ENCODE results near the gene COL6A5. TPM values are rescaled to one million over a fixed set of nuclear protein-coding genes. Genes with fewer than 3 reads are reported as not detected.

COL6A5 gene
- total and polyA plus RNA-seq, 2 of the 13 experiments (the other 11 are each of a cell fraction or from before 2014, with no cell fraction given) = not detected

- no peaks in the 10 kb centered on the region for H3K9me3 ChIP-seq (ENCODE audit: low read length)
- no peaks in the 10 kb centered on the region for H3K79me2 ChIP-seq (ENCODE audit: insufficient read depth, low read length)
- no TSS peak for BruUV-seq (replicated peaks)
- no peak overlapping the region for H3K4me2 ChIP-seq (ENCODE audit: low read depth, low read length)
- TF ChIP-seq ETV5 (CRISPR knock-in tag; IDR thresholded peaks at IDR 0.05; ENCODE audit: borderline replicate concordance) = no peak
- no peak for TF ChIP-seq MTF1 (CRISPR knock-in tag; IDR thresholded peaks at IDR 0.05)
- no peak overlapping the region for H3K4me3 ChIP-seq (replicated peaks in 1 of 3; ENCODE audit: insufficient read depth in 1 of 3, low read depth in 2 of 3, low read length in 3 of 3)
- in situ Hi-C loops (cut with HindIII; ENCODE audit: extremely low pct_ligation_motif_present, low pct_unique_long_range_greater_than_20kb) = no loop called here
- H3K27me3 ChIP-seq (ENCODE audit: control insufficient read depth in 1 of 2, insufficient read depth in 2 of 2, low read length in 2 of 2) = no peaks in the 10 kb centered on the region; a peak in 1 of 5 replicates
- no peak overlapping the region for H2AFZ ChIP-seq (ENCODE audit: low read length)
- no peaks in the 10 kb centered on the region for H3K36me3 ChIP-seq (replicated peaks in 1 of 2; ENCODE audit: control insufficient read depth in 1 of 2, insufficient read depth in 2 of 2, low read length in 2 of 2)
- H3K9ac ChIP-seq (ENCODE audit: insufficient read depth, low read depth, low read length) = no peak overlapping the region
- ChIA-PET POLR2A (no interaction called here), CTCF (ENCODE audit: low intra/inter-chr PET ratio, low total read pairs) (no interaction called here)
- intact Hi-C loops (cut with micrococcal nuclease; ENCODE audit: unreplicated experiment) = no loop called here
- no peak overlapping the region for H3K27ac ChIP-seq (ENCODE audit: extremely low read length, insufficient read depth, low read length)
- 4% methylated on average over 2 of the region's 2 CpGs for WGBS (ENCODE audit: low lambda C conversion rate)
- no peaks in the 10 kb centered on the region for H3K4me1 ChIP-seq (ENCODE audit: insufficient read depth, low read length)
- DNase-seq (ENCODE audit: low spot score) (no peak), FAIRE-seq (no peak), ATAC-seq (no peak)
- H4K20me1 ChIP-seq (ENCODE audit: insufficient read depth, low read length) = no peaks in the 10 kb centered on the region
These were observed 45.9 kb upstream of the COL6A5 start for GRCh38 chr3:130299531-130299930.

- H3K9ac ChIP-seq (ENCODE audit: insufficient read depth, low read depth, low read length) = no peak overlapping the region
- no peak for DNase-seq (ENCODE audit: low spot score)
- no peaks in the 10 kb centered on the region for H4K20me1 ChIP-seq (ENCODE audit: insufficient read depth, low read length)
- CTCF ChIA-PET (ENCODE audit: low intra/inter-chr PET ratio, low total read pairs) = no interaction called here
- no peaks in the 10 kb centered on the region; a peak in 1 of 5 replicates for H3K27me3 ChIP-seq (ENCODE audit: control insufficient read depth in 1 of 2, insufficient read depth in 2 of 2, low read length in 2 of 2)
- TF ChIP-seq NCOA1 (CRISPR knock-in tag; IDR thresholded peaks at IDR 0.05) (no peak), ZNF3 (CRISPR knock-in tag; IDR thresholded peaks at IDR 0.05) (no peak), NCOA5 (CRISPR knock-in tag; IDR thresholded peaks at IDR 0.05) (no peak), CENPBD1 (CRISPR knock-in tag; IDR thresholded peaks at IDR 0.05; ENCODE audit: borderline replicate concordance, low read depth) (no peak), ETV5 (CRISPR knock-in tag; IDR thresholded peaks at IDR 0.05; ENCODE audit: borderline replicate concordance) (no peak), HCFC1 (IDR thresholded peaks at IDR 0.05; ENCODE audit: low read depth, low read length) (no peak), MLX (CRISPR knock-in tag; IDR thresholded peaks at IDR 0.05) (no peak), ESRRA (CRISPR knock-in tag; IDR thresholded peaks at IDR 0.05; ENCODE audit: low read depth) (no peak), HOXA9 (CRISPR knock-in tag; IDR thresholded peaks at IDR 0.05; ENCODE audit: borderline replicate concordance) (no peak), IKZF5 (CRISPR knock-in tag; IDR thresholded peaks at IDR 0.05) (no peak), MTF2 (CRISPR knock-in tag; IDR thresholded peaks at IDR 0.05; ENCODE audit: borderline replicate concordance) (no peak)
- intact Hi-C loops (cut with micrococcal nuclease; ENCODE audit: unreplicated experiment) = no loop called here
- H3K9me3 ChIP-seq (ENCODE audit: low read length) = no peaks in the 10 kb centered on the region
- no peak overlapping the region for H2AFZ ChIP-seq (ENCODE audit: low read length)
- H3K4me2 ChIP-seq (ENCODE audit: low read depth, low read length) = no peak overlapping the region
- no peaks in the 10 kb centered on the region for H3K36me3 ChIP-seq (replicated peaks in 1 of 2; ENCODE audit: control insufficient read depth in 1 of 2, insufficient read depth in 2 of 2, low read length in 2 of 2)
- FAIRE-seq = no peak
- in situ Hi-C loops (cut with HindIII; ENCODE audit: extremely low pct_ligation_motif_present, low pct_unique_long_range_greater_than_20kb) = no loop called here
- no peak for ATAC-seq
- WGBS (ENCODE audit: low lambda C conversion rate) = 54% methylated on average over 10 of the region's 11 CpGs
- H3K27ac ChIP-seq (ENCODE audit: extremely low read length, insufficient read depth, low read length) = no peak overlapping the region
- no peaks in the 10 kb centered on the region for H3K79me2 ChIP-seq (ENCODE audit: insufficient read depth, low read length)
- H3K4me3 ChIP-seq (replicated peaks in 1 of 3; ENCODE audit: insufficient read depth in 1 of 3, low read depth in 2 of 3, low read length in 3 of 3) = no peak overlapping the region
- H3K4me1 ChIP-seq (ENCODE audit: insufficient read depth, low read length) = no peaks in the 10 kb centered on the region
- BruUV-seq (replicated peaks) = no TSS peak
- POLR2A ChIA-PET = no interaction called here
These were observed 44.6 kb upstream of the COL6A5 start for GRCh38 chr3:130300888-130301287.
